Measurements from ENCODE around the gene WDR70.
"Not testable (repeated sequence)": the region's sequence is repeated elsewhere in the genome, so short reads cannot be mapped to it uniquely, and the experiment has no call there.

The WDR70 gene

DNA sequence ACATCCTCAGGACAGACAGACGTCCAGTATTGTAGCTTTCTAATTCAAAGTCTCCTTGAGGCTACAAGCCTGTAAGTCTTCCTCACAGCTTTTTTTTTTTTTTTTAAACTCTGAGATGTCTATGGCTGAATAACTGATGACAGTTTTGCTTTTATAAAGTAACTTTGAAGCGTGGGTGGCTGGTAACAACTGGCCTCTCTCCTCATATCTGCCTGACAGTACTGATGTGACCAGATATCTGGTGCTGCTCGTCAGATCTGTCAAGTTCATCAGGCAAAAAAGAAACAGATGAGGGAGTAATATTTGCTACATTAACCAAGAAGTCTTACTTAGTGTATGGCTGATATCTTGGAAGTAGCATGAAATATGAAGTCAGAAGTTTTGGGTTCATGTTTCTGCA is 388.1 kb downstream of the WDR70 start:
- H3K4me3 ChIP-seq (ENCODE audit: low read length), result no peak overlapping the region
- TF ChIP-seq ZNF274 (IDR thresholded peaks at IDR 0.05; ENCODE audit: low read depth, low read length), result no peak

DNA sequence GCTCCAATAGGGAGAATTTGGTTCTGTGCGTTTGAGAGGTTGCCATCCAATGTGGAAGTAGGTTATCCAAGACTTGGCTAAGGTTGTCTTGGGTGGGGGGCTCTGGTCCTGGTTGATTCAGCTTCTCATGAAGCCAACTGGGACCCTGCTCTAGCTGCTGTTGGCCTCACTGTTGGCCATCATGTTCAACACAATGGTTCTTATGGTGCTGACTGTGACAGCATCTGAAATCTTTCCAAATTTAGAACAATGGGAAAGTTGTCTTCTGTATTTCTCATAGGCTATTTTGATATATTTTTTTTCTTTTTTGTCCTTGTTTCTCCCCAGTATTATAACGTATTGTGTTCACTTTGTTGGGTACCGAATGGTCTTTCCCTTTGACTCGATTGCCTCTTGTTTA is 388.8 kb downstream of the WDR70 start:
- no peak overlapping the region for H3K4me3 ChIP-seq (ENCODE audit: low read length)
- TF ChIP-seq ZNF274 (IDR thresholded peaks at IDR 0.05; ENCODE audit: low read depth, low read length), result no peak

DNA sequence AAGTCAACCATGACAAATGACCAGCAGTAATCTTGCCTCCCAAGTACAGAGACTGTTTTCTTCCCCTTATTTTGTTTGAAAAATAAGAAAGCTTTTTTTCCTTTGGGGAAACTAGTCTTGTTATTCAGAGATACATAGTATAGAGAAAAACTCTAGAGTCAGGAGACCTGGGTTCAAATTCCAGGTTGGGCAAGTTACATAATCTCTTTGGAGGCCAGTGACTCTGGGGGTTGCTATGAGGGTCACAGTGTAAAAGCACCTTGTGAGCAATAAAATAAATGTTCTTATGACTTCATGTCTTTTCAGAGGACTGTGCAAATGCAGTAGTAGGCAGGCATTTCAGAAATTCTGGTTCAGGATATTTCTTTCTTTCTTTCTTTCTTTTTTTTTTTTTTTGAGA is 389.3 kb downstream of the WDR70 start:
- no peak overlapping the region for H3K4me3 ChIP-seq (ENCODE audit: low read length)

DNA sequence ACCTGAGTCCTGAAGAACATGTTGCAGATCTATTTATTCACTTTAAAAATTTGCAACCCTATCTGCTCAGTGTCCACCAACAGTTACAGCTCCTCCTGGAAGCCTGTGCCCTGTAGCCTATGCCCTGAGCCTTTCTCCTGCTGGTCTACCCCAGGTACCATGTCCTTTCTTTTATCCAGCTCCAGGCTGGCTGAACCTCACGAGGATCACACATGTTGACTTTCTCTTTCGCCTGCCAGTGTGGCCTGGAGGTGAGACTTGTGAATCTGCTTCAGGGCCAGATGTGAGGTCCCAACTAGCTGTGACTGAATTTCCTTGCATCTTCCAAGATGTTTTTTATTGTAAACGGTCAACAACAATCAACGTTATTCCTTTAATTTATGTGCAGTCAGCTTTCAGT is 390.0 kb downstream of the WDR70 start:
- no peak overlapping the region for H3K4me3 ChIP-seq (ENCODE audit: low read length)
- no peak for TF ChIP-seq ZNF274 (IDR thresholded peaks at IDR 0.05; ENCODE audit: low read depth, low read length)

More for the DNA sequence above, 389.3 kb downstream of the WDR70 start:
- no peak for TF ChIP-seq ZNF274 (IDR thresholded peaks at IDR 0.05; ENCODE audit: low read depth, low read length)

DNA sequence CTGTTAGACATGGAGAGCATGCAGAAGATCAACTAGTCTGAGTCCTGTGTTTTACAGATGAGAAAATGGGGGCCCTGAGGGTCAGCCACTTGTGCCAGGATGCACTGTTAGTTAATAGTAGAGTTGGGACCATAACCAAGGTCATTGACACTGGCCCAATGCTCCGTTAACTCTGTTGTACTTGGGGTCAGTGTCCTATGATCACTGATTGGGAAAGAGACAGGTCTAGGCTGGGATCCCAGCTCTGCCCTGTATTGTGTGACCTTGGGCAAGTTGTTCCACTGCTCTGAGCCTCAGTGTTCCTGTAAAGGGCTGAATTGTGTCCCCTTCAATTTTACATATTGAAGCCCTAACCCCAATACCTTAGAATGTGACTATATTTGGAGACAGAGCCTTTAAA is 390.7 kb downstream of the WDR70 start:
- no peak overlapping the region for H3K4me3 ChIP-seq (ENCODE audit: low read length)
- TF ChIP-seq ZNF274 (IDR thresholded peaks at IDR 0.05; ENCODE audit: low read depth, low read length), result no peak

DNA sequence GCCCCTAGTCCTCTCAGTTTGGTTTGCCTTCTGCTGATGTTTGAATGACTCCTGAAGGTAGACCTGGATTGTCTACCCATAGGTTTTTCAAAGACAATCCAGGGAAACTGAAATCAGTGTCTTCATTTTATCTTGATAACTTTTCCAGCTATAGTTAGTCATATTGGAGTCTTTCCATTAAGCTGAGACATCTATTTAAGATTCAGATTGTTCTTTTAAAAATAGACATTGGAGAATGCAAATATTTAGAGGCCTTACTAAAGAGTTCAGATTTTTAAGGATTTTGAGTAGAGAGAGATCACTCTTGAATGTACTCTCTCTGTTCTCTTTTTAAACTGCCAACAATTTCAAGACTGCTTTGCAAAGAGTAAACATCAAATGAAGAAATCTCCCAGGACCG is 391.7 kb downstream of the WDR70 start:
- no peak for TF ChIP-seq ZNF274 (IDR thresholded peaks at IDR 0.05; ENCODE audit: low read depth, low read length)
- no peak overlapping the region for H3K4me3 ChIP-seq (ENCODE audit: low read length)

DNA sequence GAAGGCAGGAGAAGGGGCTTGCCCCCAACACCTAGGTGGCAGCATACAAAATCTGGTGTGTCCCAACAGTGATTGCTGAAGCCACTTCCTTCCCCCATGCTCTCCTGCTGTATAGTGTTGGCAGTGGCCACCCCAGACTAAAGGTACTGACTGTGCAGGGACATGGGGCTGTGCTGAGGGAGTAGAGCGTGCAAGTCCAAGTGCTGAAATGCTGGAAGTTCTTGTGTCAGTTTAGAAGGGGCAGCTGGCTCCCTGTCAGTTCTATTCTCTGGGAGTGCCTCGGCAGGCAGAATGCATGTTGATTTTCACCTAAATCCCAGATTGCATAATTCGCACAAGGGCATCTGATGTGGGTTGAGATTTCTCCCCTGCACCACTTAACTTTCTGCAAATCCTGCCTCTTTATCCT is 392.1 kb downstream of the WDR70 start:
- H3K4me3 ChIP-seq (ENCODE audit: low read length), result no peak overlapping the region
- no peak for TF ChIP-seq ZNF274 (IDR thresholded peaks at IDR 0.05; ENCODE audit: low read depth, low read length)

DNA sequence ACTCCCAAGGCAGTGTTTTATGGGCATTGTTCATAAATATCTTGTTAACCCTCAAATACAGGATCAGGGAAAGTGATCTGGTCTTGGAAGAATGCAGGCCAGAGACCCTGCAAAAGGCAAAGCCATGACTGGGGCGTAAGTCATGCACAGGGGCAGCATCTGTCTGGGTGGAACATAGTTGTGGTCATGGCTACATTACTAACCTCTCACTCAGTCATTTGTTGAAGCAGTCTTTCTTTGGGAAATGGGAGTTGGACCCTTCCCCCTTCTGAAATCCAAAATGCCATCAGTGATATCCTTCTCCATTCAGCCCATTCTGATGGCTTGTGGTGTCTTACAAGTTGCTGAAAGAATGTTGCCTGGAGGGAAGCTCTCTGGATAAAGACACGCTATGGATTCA is 392.6 kb downstream of the WDR70 start:
- H3K4me3 ChIP-seq (ENCODE audit: low read length), result no peak overlapping the region
- TF ChIP-seq ZNF274 (IDR thresholded peaks at IDR 0.05; ENCODE audit: low read depth, low read length), result no peak

DNA sequence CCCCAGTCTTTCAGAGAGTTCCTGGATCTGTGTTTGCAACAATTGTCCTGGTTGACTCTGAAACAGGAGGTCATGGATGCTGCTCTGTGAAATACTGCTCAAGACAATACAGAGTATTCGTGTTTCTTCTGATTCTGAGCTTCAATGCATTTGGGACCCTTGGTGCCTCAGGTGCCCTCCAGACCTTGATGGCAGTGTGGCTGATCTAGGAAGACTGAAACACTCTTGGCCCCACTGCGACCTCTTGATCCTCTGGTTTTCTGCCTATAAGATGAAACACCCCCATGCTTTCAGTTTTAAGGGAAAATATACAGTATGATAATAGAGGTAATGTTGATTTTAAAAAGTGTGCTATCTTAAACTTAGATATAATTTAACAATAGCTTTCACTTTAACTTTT is 393.1 kb downstream of the WDR70 start:
- H3K4me3 ChIP-seq (ENCODE audit: low read length), result no peak overlapping the region
- no peak for TF ChIP-seq ZNF274 (IDR thresholded peaks at IDR 0.05; ENCODE audit: low read depth, low read length)

DNA sequence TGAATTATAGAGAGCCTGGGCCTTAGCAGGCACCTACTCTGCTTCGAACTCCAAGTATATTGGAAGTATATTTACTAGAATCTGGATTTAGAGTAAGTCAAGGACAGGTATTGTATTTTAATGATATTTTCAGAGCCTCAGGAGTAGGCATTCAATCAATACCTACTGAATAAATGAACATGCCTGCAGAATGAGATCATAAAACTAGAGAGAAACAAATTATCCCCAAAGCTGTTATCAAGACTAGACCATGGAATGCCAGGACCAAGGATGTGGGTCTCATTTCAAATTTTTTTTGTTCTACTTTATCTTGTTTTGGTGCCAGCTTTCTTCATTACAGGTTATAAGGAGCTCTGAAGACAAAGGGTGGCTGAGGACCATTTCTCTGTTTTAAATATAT is 394.7 kb downstream of the WDR70 start:
- TF ChIP-seq ZNF274 (IDR thresholded peaks at IDR 0.05; ENCODE audit: low read depth, low read length), result no peak
- H3K4me3 ChIP-seq (ENCODE audit: low read length), result no peak overlapping the region

DNA sequence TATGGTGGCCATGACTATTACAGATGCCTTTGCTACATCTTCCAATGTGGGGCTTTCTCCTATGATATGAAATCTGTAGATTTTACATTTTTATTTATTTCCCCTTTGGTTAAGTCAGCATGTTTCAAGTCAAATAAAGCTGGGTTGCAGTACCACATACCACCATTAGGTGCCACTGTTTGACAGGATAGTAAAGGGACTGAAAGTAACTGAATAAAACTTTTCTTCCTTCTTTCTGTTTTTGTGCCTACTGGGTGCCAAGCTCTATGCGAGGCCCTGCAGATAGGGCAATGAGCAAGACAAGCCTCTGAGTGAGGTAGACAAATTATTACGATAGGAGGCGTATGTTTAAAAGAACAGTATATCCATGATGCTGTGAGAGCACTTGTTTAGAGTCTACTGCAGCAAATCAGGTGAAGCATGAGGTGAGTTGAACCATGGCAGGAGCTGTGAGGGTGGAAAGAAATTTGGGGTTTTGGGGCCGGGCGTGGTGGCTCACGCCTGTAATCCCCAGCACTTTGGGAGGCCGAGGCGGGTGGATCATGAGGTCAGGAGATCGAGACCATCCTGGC is 395.9 kb downstream of the WDR70 start:
- no peak for TF ChIP-seq ZNF274 (IDR thresholded peaks at IDR 0.05; ENCODE audit: low read depth, low read length)
- H3K4me3 ChIP-seq (ENCODE audit: low read length), result no peak overlapping the region

DNA sequence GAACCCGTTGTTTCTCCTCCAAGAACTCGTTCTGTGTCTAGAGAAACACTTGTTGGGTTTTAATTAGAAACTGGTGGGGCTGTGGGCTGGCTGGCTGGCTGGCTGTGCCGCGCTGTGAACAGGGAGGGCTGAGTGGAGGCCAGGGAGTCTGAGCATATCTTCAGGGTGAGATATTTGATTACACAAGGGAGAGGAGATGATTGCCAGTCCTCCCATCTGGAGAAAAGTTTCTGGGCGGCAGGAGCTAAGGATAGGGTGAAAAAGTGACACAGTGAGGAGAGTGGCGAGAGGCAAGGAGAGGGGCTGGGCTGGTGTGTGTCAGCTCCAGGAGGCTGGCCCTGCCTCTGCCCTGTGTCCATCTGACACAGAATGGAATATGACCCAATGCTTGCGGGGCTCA is 397.7 kb downstream of the WDR70 start:
- no peak for TF ChIP-seq ZNF274 (IDR thresholded peaks at IDR 0.05; ENCODE audit: low read depth, low read length)

DNA sequence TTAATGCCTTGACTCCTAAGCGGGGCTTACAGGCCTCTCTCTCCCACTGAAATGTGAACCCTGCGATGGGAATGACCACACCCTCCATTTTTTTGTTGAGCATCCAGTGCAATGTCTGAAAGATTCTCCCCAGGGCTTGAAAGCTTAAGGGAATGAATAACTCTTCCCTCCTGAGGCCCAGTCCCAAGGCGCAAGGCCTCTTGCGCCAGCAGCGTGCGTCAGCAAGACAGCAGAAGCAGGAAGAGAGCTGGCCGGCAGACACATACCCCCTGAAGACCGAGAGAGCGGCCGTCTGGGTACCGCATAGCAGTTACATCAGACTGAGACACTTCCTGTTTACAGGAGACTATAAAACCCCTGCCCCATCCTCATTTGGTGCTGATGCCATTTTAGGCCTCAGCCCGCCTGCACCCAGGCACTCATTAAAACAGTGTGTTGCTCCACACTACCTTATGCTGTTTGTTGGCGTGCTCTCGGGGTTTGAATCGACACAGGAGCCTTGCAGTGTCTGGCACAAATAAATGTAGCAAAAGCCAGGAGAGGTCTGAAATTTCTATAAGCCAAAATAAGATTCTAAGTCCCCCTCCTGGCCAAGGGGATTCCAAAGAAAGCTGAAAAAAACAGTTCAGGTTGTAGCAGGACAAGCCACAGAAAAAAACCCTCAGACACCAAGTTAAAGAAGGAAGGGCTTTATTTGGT is 398.5 kb downstream of the WDR70 start:
- H3K4me3 ChIP-seq (ENCODE audit: low read length), result no peak overlapping the region
- TF ChIP-seq ZNF274 (IDR thresholded peaks at IDR 0.05; ENCODE audit: low read depth, low read length), result no peak

More for the DNA sequence above, 397.7 kb downstream of the WDR70 start:
- no peak overlapping the region for H3K4me3 ChIP-seq (ENCODE audit: low read length)

DNA sequence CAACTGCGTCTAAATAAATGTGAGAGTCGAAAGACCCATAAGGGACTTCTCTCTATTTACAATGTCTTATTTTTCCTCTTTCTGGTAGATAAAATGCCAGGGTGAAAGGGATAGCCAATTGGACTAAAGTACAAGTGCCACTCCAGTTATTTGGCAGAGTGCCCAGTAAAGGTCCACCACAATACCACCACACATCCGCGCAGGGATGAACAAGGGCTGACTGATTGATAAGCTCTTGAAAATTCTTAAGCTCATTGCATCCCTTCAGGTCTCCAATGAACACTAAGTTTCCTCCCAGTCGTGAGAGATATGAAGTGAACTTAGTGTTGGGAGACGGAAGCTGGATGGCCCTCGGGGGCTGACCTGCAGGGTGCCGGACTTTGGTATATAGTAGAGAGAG is 402.3 kb downstream of the WDR70 start:
- not testable (repeated sequence) for H3K4me3 ChIP-seq (ENCODE audit: low read length)

DNA sequence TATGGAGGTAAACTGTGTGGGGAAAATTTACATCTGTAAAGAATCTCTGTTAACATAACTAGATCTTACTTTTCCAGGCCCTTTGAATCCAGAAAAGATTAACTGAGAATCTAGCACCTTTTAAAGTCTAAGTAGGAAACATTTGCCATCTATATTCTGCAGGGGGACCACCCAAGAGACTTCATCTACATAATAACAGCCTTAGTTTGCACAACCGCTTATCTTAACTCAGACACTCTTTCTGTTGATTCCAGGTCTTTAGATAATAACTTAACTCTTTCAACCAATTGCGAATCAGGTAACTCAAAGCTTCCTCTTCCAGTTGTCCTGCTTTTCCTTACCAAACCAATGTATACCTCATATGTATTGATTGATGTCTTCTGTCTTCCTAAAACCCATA is 407.3 kb downstream of the WDR70 start:
- no peak overlapping the region for H3K4me3 ChIP-seq (ENCODE audit: low read length)
- no peak for TF ChIP-seq ZNF274 (IDR thresholded peaks at IDR 0.05; ENCODE audit: low read depth, low read length)
